Heart left ventricle (tissue), 16 donors: ENCODE measurements around the gene GOPC. TPM values are rescaled to one million over a fixed set of nuclear protein-coding genes. Genes with fewer than 3 reads are reported as not detected.

Source experiments
- ATAC-seq, 4 donors: fragments of 200-7000 bp; cut with Tn5 transposase; one replicate each; pipeline ENCODE4 v1.9.1; 2020 to 2022; ENCODE audit warnings: moderate library complexity in 4 of 4, mild to moderate bottlenecking in 3 of 4, moderate number of reproducible peaks in 1 of 4
- DNase-seq, 5 donors: peaks; one replicate each; pipeline ENCODE4 v3.0.0-alpha.2; 2020
- H3K27ac ChIP-seq, 12 donors: fragments of 200-600 bp; sonication (generic) in 4 of 12; one replicate each; pipeline versions ENCODE4 v1.5.0 to v1.8.0; 2016 to 2022; ENCODE audit warnings: mild to moderate bottlenecking in 2 of 12
- H3K27me3 ChIP-seq, 9 donors: fragments of 200-600 bp; sonication (generic) in 2 of 9; one replicate each; pipeline versions ENCODE4 v1.5.1 to v1.8.0; 2016 to 2022; ENCODE audit warnings: mild to moderate bottlenecking in 3 of 9
- H3K36me3 ChIP-seq, 9 donors: fragments of 200-600 bp; sonication (generic) in 2 of 9; one replicate each; pipeline versions ENCODE4 v1.5.0 to v1.8.0; 2018 to 2022; ENCODE audit warnings: mild to moderate bottlenecking in 2 of 9
- H3K4me1 ChIP-seq, 12 donors: fragments of 200-600 bp; sonication (generic) in 4 of 12; one replicate each; pipeline versions ENCODE4 v1.5.0 to v1.8.0; 2016 to 2022; ENCODE audit warnings: mild to moderate bottlenecking in 3 of 12
- H3K4me3 ChIP-seq, 12 donors: fragments of 200-600 bp; sonication (generic) in 4 of 12; one replicate each; pipeline versions ENCODE4 v1.5.0 to v1.8.0; 2017 to 2022; ENCODE audit warnings: mild to moderate bottlenecking in 9 of 12, moderate library complexity in 4 of 12
- H3K9me3 ChIP-seq, 12 donors: fragments of 200-600 bp; sonication (generic) in 4 of 12; one replicate each; pipeline versions ENCODE4 v1.5.0 to v1.8.0; 2016 to 2022; ENCODE audit warnings: mild to moderate bottlenecking in 1 of 12
- CTCF ChIP-seq, 12 donors: fragments of 200-600 bp; sonication (generic) in 4 of 12; IDR thresholded peaks; one replicate each; pipeline versions ENCODE4 v1.5.0 to v1.8.0; 2018 to 2022; ENCODE audit warnings: antibody characterized with exemption in 12 of 12, mild to moderate bottlenecking in 5 of 12
- POLR2A ChIP-seq, 2 donors: fragments of 450-650 bp; IDR thresholded peaks; one replicate each; pipeline ENCODE4 v1.6.1; 2017; ENCODE audit warnings: antibody characterized with exemption in 2 of 2, mild to moderate bottlenecking in 2 of 2, moderate library complexity in 2 of 2
- WGBS, 4 donors: extraction: QIAGEN DNeasy Blood & Tissue Kit in 2 of 4; methylation state at CpG; one replicate each; pipeline versions ENCODE4 v1.1.5 to v1.1.7; 2013 to 2018; 5-methylcytosine and 5-hydroxymethylcytosine counted together
- intact Hi-C, 10 donors: fragments of 100-400 bp; cut with DNase I; formaldehyde crosslinking; loops; one replicate each; pipeline versions ENCODE4 v1.11.1 to v1.14.2; 2022
- polyA plus RNA-seq, 2 donors: library from polyadenylated mRNA; stranded (reverse); fragments of 200-250 nt; gene quantifications; one replicate each; pipeline ENCODE4 v1.2.3, GENCODE V29; 2013
- total RNA-seq, 9 donors: library from RNA; depleted of rRNA in 2 of 9; stranded (reverse); fragments of >200 nt in 2 of 9; fragmentation: NEBNext Ultra II Directional in 3 of 9; extraction: Animal tissue kit (Norgen Biotek cat#: 25700) in 3 of 9; gene quantifications; one replicate each; pipeline versions ENCODE4 v1.1.0 to v1.2.4, GENCODE V29; 2016 to 2023
- donor health status: ischemic (EF 13 %, LVEDD 7.1; RV severe dilation, severe dysfunction).
- donor health status: healthy with polysubstance abuse.
- donor health status: DM: no; HTN: yes; CAD: no.
- donor health status: DM: no; HTN: no; CAD: no.
- donor health status: ischemic (EF 25% LVEDD 6.9; RV normal size, moderate dysfunction).
- donor health status: ischemic (EF 25% LVEDD 5.7; RV mildly dilated, moderate dysfunction).
- donor health status: healthy.
- donor health status: DM: yes; HTN: yes; CAD: no.
- donor health status: ischemic (EF 35%, LVEDD 5.7; RV mildly dilated, moderate dysfunction).
- donor health status: nonischemic (EF 11% LVEDD 7.7; RV severe dilation, severe dysfunction).
- donor health status: DM: yes; HTN: yes; CAD: no.
- donor health status: PGD.
- donor health status: ischemic (EF 29% LVEDD 5.4; RV normal size, mild dysfunction).
- donor health status: nonischemic (EF 23%, LVEDD 6.1; RV moderate dilation, normal function).

Gene GOPC
- total and polyA plus RNA-seq, 11 donors, result 13.5 to 29.9 (median 21.2) TPM

DNA sequence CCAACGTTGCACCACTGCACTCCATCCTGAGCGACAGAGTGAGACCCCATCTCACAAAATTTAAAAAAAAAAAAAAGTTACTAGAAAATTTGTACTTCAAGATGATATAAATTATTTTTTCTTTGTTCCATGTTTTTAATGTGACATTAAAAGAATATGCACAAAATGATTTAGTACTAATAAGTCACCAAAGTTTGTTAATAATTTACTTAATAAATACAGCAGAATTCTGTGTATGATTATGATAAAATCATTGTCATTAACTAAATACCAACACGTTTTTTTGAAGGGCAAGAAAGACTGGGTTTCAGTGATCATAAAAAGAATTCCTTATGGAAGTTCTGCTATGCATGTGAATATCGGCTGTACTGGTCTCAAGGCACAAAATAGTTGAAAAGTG lies 28.1 kb downstream of the GOPC start:
- 85 to 92% (median 89%) methylated on average over 4 of the region's 4 CpGs for WGBS, 4 donors
- Histone ChIP-seq H3K27ac (no peak overlapping the region), H3K4me1 (peaks cover 0 to under 1% (median 0%) of the 10 kb centered on the region in 12 donors), H3K27me3 (no peaks in the 10 kb centered on the region), H3K9me3 (no peaks in the 10 kb centered on the region), H3K4me3 (no peak overlapping the region), H3K36me3 (peaks cover 0 to 97% (median 64%) of the 10 kb centered on the region in 9 donors)
- no peak for TF ChIP-seq POLR2A (IDR thresholded peaks at IDR 0.05)
- no peak for TF ChIP-seq CTCF (IDR thresholded peaks at IDR 0.05)
- DNase-seq (no peak), ATAC-seq (no peak)
- intact Hi-C loops, result no loop called here

DNA sequence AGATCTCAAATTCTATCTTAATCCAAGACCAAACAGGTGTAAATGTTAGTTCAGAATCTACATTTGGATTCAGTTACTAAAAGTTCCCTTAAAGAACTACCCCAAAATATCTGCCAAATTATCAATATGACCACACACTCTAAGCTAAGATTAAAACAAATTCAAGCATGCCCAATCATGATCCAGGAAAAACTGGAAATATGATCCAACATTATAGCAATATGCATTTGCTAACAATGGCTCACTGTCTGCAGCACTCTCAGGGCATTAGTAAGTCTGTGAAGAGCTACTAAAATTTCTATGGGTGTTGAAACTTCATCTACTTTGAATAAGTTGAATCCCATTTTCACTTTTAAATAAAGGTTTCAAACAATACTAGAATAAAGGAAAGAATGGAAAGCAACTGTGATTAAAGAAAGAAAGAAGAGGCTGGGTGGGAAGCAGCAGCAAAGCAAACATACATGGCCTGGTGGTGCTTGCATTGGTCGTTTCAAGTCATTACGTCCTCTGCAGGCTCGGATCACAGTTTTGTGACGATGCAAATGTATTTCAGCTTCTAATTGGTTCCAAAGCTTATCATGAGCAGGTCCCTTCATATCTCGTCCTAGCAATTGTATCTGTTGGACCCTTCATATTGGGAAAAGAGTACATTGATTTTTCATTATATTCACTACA lies 29.2 kb downstream of the GOPC start:
- TF ChIP-seq CTCF (IDR thresholded peaks at IDR 0.05) (no peak), POLR2A (IDR thresholded peaks at IDR 0.05) (no peak)
- DNase-seq (no peak), ATAC-seq (no peak)
- no peak overlapping the region for H3K4me3 ChIP-seq
- no peaks in the 10 kb centered on the region for H3K4me1 ChIP-seq
- intact Hi-C loops, result no loop called here
- H3K36me3 ChIP-seq, result peaks cover 0 to 98% (median 66%) of the 10 kb centered on the region in 9 donors
- 91 to 93% (median 92%) methylated on average over 5 of the region's 5 CpGs for WGBS, 4 donors
- no peaks in the 10 kb centered on the region for H3K9me3 ChIP-seq
- no peak overlapping the region for H3K27ac ChIP-seq
- no peaks in the 10 kb centered on the region for H3K27me3 ChIP-seq

DNA sequence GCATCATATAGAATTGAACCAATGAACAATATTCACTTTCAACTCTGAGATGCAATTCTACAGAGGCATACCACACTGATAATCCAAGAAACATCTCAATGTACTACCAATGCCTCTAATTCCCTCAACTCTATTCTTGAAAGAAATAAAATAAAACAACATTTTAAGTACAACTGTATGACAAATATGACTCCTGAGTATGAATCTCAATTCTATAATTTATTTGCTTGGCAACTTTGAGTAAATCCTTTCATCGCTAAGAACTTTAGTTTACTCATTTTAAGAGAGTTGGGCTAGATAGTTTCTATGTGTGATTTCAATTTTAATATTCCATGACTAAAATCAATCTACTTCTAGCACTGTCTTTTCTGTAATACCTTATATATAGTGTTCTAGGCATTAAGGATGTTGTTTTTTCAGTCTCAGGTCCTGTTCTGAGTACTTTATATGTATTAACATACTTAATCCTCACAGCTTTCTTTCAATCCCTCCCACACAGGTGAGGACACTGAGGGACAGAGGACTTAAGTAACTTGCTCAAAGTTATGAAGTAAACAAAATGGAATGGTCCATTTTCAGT lies 33.4 kb downstream of the GOPC start:
- no peak overlapping the region for H3K4me3 ChIP-seq
- 0 to 79% (median 38%) methylated on average over 1 of the region's 1 CpG for WGBS, 4 donors
- ATAC-seq, result no peak

More for the DNA sequence above, 33.4 kb downstream of the GOPC start:
- Histone ChIP-seq H3K27ac (no peak overlapping the region), H3K9me3 (no peaks in the 10 kb centered on the region), H3K36me3 (peaks cover 0 to 100% (median 83%) of the 10 kb centered on the region in 9 donors), H3K4me1 (no peaks in the 10 kb centered on the region), H3K27me3 (no peaks in the 10 kb centered on the region)
- TF ChIP-seq POLR2A (IDR thresholded peaks at IDR 0.05) (no peak), CTCF (IDR thresholded peaks at IDR 0.05) (no peak)
- intact Hi-C loops, result no loop called here
- no peak for DNase-seq
